NCI-H345 (cell line): ENCODE measurements around the gene ZNF335.
"Not testable (repeated sequence)": the region's sequence is repeated elsewhere in the genome, so short reads cannot be mapped to it uniquely, and the experiment has no call there.

Experiments used
- DNase-seq: peaks from one replicate; lab custom pipeline; 2025; lab: John Stamatoyannopoulos, UW

Gene ZNF335

GRCh38 chr20:45909336-45909808 lies 62.6 kb downstream of the ZNF335 start:
- no peak for DNase-seq

GRCh38 chr20:45908084-45908483 lies 63.9 kb downstream of the ZNF335 start:
- no peak for DNase-seq

- DNase-seq = no peak
Observed at GRCh38 chr20:45907219-45907948, 64.6 kb downstream of the ZNF335 start.

- no peak for DNase-seq
Observed at GRCh38 chr20:45905505-45906079, 66.4 kb downstream of the ZNF335 start.

GRCh38 chr20:45904583-45905504 lies 67.2 kb downstream of the ZNF335 start:
- no peak for DNase-seq

DNA sequence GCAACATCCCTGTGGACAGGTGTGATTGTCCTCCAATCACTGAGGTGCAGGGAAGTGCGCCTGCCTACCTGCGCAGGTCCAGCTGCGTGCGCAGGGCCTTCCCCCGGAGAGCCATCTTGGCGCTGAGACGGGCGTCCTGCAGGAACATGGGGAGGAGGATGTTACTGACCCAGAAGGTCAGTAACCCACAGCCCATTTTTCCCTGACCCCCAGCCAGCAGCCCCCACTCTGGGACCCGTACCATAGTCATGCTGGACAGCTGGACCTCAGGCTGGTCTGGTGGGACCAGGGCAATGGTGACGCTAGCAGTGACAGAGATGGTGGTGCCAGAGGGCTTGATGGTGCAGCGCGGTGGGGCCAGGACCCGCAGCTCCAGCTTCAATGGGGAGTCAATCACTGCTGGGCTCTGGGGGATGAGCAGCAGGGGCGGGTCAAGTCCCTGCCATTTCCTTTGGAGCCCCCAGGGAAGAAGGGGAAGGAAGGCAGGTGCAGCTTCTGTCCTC lies 69.8 kb downstream of the ZNF335 start:
- DNase-seq = no peak

- not testable (repeated sequence) for DNase-seq
Observed at GRCh38 chr20:45901332-45901731, 70.7 kb downstream of the ZNF335 start.

DNA sequence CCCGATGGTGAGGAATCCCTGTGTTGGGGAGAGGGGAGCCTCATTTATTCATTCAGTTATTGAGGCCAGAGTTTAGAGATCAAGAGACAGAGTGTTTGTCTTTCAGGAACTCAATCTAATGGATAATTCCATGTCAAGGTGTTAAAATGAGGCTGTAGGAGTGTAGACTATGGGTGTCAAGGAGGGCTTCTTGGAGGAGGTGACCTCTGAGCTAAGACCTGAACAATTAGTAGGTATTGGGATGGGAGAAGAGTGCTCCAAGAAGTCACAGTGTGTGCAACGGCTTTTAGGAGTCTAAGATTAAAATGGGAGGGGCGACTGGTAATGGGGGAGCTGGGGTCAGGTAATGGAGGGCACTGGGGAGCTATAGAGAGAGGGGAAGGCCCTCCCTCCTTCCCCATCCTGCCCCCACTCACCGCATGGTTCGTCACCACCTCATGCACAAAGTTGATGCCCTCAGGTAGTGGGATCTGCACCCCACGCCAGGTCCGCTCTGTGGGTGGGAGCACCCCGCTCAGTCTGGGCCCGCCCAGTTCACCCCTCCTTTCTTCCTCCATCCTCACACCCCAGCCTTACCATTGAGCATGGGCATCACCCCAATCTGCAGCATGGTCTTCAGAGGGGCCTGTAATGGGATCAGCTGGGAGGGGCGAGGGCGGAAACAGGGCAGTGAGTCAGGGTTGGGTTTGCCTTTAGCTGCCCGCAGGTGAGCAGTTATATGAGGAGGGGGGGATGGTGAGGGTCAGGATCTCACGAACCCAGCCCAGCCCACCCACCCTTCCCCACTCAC lies 72.8 kb downstream of the ZNF335 start:
- no peak for DNase-seq
